AG09309 (cell line): ENCODE data around the gene FBXO21.
"Not testable (repeated sequence)": the region's sequence is repeated elsewhere in the genome, so short reads cannot be mapped to it uniquely, and the experiment has no call there.

Source experiments
- DNase-seq: peaks from one replicate; pipeline ENCODE4 v3.0.0-alpha.2; 2010; ENCODE audit warnings: low read depth
- H3K4me3 ChIP-seq: 2 replicates; pipeline ENCODE4 v1.5.1; 2011; ENCODE audit warnings: mild to moderate bottlenecking, low read depth, low read length, moderate library complexity; ENCODE audit not compliant: control insufficient read depth
- TF ChIP-seq, protein P1 (sequence below): IDR thresholded peaks from 2 replicates; pipeline ENCODE4 v1.5.1; 2011; ENCODE audit warnings: mild to moderate bottlenecking, low read depth, low read length, inconsistent platforms; ENCODE audit not compliant: insufficient read depth, control insufficient read depth; ENCODE audit errors: missing control alignments

The FBXO21 gene

DNA sequence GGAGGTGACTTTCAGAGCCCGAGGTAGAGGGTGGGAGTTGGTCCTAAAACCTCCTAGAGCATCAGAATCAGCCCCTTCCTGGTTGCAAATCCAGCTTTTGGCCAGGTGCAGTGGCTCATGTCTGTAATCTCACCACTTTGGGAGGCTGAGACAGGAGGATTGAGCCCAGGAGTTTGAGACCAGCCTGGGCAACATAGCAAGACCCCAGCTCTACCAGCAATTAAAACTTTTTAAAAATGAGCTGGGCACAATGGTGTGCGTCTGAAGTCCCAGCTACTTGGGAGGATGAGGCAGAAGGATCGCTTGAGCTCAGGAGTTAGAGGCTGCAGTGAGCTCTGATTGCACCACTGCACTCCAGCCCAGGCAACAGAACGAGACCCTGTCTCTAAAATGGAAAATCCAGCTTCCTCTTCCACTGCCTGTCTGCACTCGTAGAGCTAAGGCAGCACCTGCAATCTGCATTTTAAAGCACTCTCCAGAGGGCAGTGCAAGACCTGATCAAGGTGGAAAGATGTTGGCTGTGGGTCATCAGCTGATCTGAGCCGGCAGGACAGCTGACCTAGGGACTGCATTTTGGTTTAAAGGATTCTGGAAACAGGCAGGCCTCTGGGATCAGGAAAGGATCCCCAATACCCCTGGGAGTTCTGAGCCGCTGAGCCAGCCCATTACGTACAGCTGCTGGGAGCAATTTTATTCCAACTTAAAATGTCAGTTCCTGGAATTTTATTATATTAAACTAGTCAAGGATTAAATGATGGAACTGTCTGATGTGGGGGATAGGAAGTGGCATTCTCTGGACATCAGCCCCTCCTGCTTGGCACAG, 89.2 kb downstream of the FBXO21 start:
- TF ChIP-seq, protein P1, sequence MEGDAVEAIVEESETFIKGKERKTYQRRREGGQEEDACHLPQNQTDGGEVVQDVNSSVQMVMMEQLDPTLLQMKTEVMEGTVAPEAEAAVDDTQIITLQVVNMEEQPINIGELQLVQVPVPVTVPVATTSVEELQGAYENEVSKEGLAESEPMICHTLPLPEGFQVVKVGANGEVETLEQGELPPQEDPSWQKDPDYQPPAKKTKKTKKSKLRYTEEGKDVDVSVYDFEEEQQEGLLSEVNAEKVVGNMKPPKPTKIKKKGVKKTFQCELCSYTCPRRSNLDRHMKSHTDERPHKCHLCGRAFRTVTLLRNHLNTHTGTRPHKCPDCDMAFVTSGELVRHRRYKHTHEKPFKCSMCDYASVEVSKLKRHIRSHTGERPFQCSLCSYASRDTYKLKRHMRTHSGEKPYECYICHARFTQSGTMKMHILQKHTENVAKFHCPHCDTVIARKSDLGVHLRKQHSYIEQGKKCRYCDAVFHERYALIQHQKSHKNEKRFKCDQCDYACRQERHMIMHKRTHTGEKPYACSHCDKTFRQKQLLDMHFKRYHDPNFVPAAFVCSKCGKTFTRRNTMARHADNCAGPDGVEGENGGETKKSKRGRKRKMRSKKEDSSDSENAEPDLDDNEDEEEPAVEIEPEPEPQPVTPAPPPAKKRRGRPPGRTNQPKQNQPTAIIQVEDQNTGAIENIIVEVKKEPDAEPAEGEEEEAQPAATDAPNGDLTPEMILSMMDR: no peak
- no peak for DNase-seq
- no peak overlapping the region for H3K4me3 ChIP-seq

DNA sequence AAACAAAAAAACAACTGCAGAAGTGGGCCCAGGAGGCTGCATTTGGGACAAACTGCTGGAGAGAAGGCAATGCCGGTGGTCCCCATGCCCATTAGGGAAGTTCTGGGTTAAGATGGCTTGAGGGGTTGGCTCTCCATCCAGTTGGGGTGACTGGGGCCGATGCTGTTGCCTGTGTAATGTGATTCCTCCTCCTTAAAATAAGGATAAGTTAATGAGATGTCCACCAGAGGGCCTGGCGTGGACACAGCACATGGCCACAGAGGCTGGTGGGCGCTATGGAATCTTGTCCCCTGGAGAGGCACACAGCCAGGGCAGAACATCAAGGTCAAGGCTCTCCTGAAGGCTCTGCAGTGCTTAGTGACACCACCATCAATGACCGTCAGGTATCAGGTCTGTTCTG, 90.0 kb downstream of the FBXO21 start:
- no peak for DNase-seq
- no peak overlapping the region for H3K4me3 ChIP-seq
- TF ChIP-seq, protein P1: peak; percentile 55

- TF ChIP-seq, protein P1: no peak
- DNase-seq: no peak
- no peak overlapping the region; the same call in 1 of the 2 replicates for H3K4me3 ChIP-seq
Observed at GRCh38 chr12:117098361-117099217, 91.7 kb downstream of the FBXO21 start.

GRCh38 chr12:117098024-117098360, 92.3 kb downstream of the FBXO21 start:
- TF ChIP-seq, protein P1: no peak
- DNase-seq: no peak
- no peak overlapping the region for H3K4me3 ChIP-seq

GRCh38 chr12:117097159-117097558, 93.1 kb downstream of the FBXO21 start:
- DNase-seq: no peak
- no peak overlapping the region for H3K4me3 ChIP-seq
- TF ChIP-seq, protein P1: no peak

GRCh38 chr12:117096501-117097042, 93.7 kb downstream of the FBXO21 start:
- TF ChIP-seq, protein P1: no peak
- DNase-seq: no peak
- H3K4me3 ChIP-seq: no peak overlapping the region

DNA sequence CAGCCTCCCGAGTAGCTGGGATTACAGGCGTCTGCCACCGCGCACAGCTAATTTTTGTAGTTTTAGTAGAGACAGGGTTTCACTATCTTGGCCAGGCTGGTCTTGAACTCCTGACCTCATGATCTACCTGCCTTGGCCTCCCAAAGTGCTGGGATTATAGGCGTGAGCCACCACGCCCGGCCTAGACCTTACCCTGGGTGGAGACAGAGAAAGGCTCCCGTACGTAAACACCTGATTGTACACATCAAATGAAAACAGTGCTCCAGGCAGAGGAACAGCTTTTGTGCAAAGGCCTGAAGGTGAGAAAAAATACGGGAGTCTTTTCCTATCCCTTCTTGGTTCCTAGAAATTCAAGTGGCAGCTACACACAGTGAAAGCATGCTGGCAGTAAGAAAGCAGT, 95.1 kb downstream of the FBXO21 start:
- DNase-seq, H3K4me3 ChIP-seq: not testable (repeated sequence)
